ENCODE results near the gene CCDC126.
A peak's percentile ranks its signal among the peaks of the same experiment; 100 is the strongest.
"Not testable (repeated sequence)": the region's sequence is repeated elsewhere in the genome, so short reads cannot be mapped to it uniquely, and the experiment has no call there.

The CCDC126 gene

DNA sequence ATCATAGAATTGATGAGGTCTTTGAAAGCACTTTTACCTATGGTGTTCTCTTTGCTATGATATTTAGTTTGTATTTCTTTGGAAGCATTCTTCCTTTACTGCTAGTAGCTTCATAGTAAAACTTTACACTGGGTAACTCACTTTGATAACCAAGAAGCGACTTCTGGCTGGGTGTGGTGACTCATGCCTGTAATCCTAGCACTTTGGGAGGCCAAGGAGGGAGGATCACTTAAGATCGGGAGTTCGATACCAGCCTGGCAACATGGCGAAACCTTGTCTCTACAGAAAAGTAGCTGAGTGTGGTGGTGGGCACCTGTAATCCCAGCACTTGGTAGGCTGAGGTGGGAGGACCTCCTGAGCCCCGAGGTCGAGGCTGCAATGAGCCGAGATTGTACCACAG lies 36.2 kb downstream of the CCDC126 start:
- FAIRE-seq, result no peak

DNA sequence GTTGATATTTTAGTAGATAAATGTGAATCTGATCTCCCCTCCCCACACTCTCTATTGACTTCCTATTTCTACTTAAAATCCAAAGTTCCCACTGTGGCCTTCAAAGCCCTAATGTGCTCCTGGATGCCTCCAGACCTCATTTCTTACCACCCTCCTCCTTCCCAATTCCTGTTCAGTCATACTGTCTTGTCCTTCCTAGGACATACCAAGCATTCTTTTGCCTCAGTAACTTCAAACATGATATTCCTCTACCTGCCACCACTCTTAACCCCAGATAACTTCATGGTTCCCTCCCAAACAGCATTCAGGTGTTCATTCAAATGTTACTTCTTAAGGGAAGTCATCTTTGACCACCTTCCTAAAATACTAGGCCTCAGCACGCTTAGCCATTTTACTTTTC lies 48.6 kb downstream of the CCDC126 start:
- FAIRE-seq, result no peak

DNA sequence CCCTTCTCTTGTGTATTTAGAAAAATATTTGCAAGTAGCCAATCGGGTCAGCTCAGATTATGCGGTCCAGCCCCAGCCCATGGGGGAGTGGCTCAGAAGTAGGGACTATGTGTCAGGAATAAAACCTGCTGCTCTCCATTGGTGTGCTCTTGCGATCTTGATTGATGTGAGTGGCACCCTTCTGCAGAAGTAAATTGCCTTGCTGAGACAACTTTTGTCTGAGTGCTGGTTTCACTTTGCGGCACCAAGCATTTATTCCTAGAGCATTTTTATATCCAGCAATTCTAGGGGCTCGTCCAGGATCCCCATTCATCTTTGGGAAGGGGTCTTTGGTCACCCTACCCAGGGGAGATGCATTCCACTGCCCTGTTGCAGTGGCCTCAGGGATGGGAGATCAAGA lies 56.8 kb downstream of the CCDC126 start:
- FAIRE-seq, result no peak

DNA sequence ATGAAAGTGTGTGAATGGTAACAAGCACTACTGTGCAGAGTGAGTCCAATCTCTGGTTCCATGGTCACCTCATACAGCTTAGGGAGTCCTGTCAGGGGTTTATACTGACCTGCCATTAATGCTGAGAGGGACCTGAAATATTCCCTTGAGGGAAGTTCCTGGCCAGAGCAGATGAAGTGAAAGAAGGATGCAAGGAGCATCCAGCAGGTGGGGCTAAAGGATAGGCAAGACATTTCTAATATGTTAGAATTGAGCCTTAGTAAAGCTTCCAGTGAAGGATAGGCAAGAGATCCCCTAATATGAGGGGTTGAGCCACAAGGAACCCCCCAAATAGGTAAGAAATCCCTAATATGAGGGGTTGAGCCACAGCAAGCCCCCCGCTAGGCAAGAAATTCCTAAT lies 57.3 kb downstream of the CCDC126 start:
- FAIRE-seq, result peak; percentile 84

DNA sequence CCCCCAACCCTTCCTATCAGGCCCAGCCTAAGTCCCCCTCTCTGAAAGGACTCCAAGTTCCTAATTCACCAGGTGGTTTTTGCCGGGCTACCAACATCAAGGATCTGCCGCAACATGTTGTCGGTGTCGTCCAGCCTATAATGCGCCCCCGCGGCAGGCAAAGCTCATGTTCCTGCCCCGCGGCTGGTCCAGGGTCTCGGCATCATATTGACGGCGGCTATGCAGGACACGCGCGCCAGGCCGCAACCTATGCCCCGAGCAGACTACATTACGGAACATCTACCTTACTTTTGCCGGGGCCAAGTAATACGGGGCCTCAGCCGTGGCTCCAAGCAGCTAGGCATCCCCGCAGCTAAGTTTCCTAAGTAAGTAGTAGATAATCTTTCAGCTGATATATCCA lies 58.3 kb downstream of the CCDC126 start:
- no peak for FAIRE-seq

DNA sequence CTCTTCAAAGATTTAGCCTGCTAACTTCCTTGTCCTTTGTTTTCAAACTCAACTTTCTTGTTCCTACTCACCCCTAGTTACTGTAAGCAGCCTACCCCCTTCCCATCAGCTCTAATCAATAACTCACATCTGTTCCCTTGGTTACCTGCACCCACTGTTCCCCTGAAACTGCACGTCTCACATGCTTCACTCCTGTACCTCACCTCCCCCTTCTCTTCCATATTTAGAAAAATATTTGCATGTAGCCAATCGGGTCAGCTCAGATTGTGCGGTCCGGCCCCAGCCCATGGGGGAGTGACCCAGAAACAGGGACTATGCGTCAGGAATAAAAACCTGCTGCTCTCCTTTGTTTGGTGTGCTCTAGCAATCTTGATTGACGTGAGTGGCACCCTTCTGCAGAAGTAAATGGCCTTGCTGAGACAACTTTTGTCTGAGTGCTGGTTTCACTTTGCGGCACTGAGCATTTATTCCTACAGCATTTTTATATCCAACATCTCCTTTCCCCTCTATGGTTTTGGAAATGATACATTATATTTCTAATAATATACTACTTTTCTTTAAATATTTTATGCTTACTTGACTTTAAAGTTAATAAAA lies 61.7 kb downstream of the CCDC126 start:
- no peak for FAIRE-seq

DNA sequence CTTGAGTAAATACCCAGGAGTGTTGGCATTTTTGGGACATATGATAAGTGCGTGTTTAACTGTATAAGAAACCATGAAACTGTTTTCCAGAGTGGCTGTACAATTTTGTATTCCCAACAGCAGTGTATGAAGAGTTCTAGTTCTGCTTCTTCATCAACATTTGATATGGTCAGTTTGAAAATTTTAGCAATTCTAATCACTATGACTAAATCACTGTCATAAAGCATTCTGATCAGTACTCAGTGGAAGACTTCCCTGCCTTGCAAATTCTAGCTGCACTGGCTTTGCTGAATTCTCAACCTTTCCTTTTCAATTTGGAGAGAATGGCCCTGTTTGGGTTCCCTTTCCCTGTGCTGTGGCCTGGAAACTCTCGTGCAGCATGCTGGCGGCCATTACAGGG lies 64.2 kb downstream of the CCDC126 start:
- no peak for FAIRE-seq

DNA sequence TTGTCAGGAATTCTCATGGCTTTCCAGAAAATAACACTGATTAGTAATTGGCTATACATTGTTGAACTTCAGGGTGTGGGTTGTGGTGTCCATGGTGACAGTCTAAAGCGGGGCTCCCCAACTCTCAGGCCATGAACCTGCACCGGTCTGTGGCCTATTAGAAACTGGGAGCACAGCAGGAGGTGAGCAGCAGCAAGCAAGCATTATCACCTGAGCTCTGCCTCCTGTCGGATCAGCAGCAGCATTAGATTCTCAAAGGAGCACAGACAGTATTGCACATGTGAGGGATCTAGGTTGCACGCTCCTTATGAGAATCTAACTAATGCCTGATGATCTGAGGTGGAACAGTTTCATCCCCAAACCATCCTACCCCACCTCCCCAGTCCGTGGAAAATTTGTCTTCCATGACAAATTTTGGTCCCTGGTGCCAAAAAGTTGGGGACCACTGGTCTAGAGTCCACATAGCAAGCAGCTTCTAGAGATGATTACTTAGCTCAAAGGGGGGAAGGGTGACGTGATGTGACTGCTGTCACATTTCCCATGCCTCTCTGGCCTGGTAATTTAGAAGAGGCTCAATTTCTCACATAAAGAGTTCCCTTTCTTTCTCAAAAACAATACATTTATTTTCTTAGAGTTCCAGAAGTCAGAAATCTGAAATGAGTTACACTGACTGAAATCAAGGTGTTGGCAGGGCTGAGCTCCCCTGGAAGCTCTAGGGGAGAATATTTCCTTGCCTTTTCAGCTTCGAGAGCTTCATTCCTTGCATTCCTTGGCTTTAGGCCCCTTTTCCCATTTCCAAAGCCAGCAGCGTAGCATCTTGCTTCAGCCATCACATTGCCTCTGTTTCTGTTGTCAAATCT lies 65.2 kb downstream of the CCDC126 start:
- peak; percentile 60 for FAIRE-seq

DNA sequence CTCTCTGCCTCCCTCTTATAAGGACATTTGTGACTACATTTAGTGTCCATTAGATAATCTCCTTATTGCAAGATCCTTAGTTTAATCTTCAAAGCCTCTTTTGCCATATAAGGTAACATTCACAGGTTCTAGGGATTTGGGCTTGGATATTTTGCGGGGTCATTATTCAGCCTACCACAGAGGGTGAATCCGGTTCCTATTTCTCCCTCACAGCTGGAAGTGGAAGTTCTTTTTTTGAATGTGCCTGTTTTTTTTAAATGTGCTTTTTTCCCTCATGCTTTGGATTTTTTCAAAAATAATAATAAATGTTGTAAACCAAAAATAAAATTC lies 65.8 kb downstream of the CCDC126 start:
- FAIRE-seq, result peak; percentile 82

DNA sequence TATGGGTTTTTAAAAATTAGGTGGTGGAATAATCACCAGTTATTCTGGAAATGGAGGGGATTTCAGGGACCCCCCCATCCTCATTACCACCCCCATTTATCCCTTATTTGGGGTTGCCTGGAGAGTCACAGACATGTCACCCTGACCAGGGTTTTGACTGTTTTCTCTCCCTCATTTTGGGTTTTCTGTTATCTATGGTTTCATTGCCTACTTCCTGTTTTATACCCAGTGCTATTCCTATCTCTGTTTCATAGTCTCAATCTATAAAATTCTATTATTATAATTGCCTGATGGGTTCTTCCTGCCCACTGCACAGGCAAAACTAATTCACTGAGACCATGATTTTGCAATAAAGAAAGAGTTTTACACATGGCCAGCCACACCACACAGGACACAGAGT lies 66.9 kb downstream of the CCDC126 start:
- no peak for FAIRE-seq

DNA sequence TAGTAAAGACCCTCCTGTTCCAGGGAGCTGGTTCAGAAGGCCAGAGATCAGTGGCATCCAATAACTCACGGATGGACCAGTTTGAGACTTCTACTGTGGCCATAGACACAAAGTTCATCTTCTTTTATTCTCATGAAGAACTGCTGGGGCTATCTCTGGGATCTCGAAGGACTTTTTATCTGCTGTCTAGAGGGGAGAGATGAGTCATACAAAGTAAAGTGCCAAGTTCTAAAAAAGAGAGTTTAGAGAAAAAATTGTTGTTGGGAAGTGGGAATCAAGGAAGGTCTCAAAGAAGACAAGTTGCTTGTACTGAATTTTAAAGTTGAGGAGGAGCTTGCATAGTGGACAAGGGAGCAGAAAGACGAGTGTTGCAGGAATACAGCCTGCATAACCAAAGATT lies 74.9 kb downstream of the CCDC126 start:
- FAIRE-seq, result no peak

DNA sequence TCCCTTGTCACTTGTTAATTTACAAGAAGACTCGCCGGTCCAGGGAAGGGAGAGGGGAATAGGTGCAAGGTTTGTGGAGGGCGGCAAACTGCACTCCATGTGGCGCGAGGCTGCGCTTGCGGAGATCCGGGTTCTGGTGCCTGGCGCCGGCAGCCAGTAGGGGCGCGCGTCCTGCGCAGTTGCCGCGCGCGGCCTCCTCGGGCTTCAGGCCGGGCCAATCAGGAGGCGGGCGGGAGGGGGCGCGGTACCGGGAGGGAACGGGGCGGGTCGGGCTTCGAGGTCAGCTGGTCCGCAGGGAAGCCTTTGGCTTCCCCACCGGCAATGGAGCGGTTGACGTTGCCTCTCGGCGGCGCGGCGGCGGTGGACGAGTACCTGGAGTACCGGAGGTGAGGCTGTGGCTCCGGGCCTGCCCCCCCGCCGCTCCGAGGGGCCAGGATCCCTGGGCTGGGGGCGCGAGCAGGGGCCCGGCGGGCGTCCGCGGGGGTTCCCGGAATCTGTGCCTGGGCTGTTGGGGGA lies 82.8 kb downstream of the CCDC126 start, which contains the start of gene FAM221A:
TSS of gene FAM221A (plus strand) at position 302 of the 516 bp plus-strand sequence. CDS start at position 322, 20 bp downstream.
- no peak for FAIRE-seq

DNA sequence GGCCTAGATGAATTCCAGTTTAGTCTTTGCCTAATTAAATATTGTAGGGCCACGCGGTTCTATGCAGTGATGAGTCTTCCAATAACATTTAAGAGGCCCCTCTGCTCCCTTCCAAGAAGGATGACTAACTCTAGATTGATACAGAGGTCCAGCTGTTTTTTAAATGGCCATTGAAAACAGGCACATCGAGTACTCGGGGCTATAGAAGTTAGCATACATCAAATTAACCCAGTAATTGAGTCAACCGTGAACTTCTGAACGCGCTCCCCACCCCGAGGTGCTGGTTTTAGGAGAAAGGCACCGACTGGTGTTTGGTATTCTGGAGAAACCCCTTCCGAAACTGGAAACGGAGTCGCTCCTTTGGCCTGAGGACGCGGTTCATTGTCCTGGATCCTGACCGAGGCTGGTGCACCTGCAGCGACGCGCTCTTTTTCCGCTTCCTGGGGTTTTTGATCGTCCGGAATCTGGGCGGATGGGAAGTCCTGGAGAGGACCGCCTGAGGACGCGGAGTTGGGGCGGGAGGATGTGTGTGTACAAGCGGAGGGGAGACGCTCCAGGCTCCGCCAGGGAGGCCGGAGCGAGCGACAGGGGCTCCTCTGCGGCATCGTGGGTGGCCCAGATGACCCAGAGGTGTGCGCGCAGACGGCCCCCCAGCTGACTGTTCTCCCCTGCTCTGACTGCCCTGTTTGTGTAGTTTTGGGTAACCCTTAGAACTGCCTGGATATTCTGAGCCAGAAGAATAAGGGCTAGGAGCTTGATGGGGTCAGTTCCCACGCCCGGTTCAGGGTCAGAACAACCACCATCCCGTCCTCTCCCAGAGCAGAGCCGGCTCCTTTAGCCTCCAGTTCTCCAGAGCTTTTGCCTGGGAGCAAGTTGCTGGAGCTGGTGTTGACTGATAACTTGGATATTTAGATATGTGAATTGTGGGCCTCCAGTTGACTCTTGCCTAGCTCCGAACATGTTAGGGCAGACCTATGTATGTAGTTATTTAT lies 83.5 kb downstream of the CCDC126 start:
- no peak for FAIRE-seq

DNA sequence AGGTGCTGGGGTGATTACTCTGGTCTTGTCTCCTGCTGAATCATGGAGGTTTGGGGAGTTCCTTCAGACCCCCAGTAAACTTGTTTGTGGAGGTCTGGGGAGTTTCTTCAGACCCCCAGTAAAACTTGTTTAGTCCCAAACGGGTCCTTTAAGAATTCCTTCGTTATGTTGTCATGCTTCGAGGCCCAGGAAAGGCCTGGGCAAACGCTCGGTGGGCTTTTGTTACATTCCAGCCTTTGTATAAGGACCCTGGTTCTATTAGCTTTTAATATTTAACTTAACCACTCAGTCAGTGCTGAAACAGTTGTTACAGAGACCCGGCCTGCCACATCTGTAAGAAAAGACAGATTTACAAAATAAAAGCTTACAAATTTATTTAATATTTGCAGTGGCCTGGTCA lies 86.9 kb downstream of the CCDC126 start:
- not testable (repeated sequence) for FAIRE-seq

DNA sequence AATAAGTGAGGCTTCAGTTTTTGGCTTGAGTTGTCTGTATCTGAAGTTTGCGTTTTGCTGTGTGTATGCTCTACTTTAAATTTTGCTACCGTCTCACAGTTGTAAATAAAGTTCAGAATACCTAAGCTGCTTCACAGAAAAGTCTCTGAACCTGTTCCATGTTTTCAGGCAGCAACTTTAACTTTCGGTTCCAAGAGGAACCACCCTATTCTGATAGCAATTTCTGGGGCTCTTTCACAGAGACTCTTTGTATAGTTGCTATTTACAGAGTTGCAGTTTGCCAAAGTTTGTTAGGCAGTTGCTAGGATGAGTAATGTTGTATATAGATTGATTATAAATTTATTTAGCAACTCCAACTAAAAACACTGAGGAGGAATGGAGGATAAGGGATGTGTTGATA lies 88.5 kb downstream of the CCDC126 start:
- no peak for FAIRE-seq

DNA sequence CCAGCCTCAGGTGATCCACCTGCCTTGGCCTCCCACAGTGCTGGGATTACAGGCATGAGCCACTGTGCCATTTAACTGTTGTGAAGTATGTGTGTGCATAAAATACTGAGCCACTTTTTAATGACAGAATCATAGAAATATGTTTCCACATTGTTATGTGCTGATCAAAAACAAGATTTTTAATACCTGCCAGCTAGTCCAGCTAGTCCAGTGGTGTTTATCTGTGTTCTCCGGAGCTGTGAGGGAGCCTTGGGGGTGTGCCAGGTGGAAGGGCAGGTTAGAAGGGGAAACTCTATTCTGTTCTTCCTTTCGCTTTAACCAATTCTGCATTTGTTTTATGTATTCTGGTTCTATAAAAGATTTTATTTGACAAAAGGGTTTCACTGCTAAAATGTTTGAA lies 89.8 kb downstream of the CCDC126 start:
- FAIRE-seq, result no peak

DNA sequence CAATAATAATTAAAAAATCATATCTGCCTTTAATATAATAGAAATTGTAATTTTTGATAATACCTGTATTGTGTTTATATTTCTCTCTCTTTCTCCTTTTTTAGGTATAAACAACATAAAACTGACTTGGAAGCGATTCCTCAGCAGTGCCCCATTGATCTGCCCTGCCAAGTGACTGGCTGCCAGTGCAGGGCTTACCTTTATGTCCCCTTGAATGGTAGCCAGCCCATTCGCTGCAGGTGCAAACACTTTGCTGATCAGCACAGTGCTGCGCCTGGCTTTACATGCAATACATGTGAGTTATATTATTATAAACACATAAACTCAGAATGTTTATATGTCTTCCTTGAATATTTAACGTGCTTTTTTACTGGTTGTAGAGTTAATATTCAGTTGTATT lies 92.0 kb downstream of the CCDC126 start:
- no peak for FAIRE-seq

DNA sequence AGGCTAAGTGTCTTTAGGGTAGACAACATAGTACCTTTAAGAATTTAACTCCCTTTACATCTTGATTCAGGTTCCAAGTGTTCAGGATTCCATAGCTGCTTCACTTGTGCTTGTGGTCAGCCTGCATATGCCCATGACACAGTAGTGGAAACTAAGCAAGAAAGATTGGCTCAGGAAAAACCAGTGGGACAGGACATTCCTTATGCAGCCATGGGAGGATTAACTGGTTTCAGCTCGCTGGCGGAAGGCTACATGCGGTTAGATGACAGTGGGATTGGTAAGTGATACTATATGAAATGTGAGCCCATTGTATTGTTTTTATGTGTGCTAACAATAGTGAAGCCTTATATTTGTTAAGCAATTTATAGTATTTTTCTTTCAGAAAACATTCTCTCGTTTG lies 94.1 kb downstream of the CCDC126 start:
- no peak for FAIRE-seq

DNA sequence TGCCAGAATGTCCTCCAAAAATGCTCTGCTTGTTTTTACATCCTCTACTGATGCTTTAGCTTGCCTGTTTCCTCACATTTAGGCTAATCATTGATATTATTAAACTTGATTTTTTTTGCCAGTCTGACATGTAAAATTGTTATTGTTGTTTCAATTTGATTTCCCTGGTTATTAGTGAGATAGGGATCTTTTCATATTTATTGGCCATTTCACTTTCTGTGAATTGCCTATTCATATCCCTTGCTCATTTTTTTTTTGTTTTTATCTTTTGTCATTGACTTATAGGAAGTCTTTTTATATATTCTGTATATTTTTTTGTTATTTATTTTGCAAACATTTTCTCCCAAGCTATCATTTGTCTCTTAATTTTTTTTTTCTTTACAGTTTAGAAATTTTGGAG lies 96.0 kb downstream of the CCDC126 start:
- no peak for FAIRE-seq
